Activated CD8-positive, alpha-beta memory T cell treated with anti-CD3 and anti-CD28 coated beads, Interleukin-2, amount 50 U/mL, for 1 hour (primary cell): Measurements from ENCODE around the gene ANLN.

Experiments used
- DNase-seq: peaks from one replicate; pipeline ENCODE4 v3.0.0-alpha.2; 2020; ENCODE audit errors: extremely low read depth

Gene ANLN

GRCh38 chr7:36409180-36409579 is 19.5 kb downstream of the ANLN start:
- DNase-seq: no peak

- DNase-seq: no peak
Measured at GRCh38 chr7:36415144-36415543, 25.5 kb downstream of the ANLN start.

GRCh38 chr7:36416251-36416650 is 26.6 kb downstream of the ANLN start:
- no peak for DNase-seq

DNA sequence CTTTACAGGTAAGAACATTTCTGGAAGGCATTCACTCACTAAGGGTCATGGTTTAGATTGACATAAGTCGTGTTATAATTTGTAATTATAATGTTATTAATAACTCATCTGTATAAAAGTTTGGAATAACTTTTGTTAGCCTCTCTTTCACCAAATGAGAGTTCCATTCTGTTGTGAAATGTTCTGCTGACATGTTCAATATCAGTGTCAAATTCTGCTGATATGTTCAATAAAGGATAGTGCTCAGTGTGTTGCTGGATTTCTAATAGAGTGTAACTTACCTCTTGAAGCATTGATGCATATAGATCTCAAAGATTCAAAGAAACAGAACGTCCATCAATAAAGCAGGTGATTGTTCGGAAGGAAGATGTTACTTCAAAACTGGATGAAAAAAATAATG is 30.6 kb downstream of the ANLN start:
- DNase-seq: no peak

DNA sequence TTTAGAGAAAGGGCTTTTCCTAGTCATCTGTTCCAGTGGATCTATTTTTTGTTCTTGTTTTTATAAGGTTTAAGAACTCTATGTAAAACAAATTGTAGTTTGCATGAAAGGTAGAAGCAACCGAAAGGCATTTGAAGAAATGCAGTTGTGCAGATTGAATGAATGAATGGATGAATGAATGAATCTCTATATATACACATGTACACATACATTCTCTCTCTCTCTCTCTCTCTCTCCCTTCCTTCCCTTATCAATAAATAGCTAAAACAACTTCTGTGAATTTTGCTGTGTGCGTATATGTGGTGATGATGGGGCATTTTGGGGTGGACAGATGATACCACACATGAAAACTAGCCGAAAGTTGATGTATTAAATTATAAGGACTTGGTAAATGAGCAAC is 32.4 kb downstream of the ANLN start:
- no peak for DNase-seq

GRCh38 chr7:36423633-36424032 is 34.0 kb downstream of the ANLN start:
- DNase-seq: no peak

DNA sequence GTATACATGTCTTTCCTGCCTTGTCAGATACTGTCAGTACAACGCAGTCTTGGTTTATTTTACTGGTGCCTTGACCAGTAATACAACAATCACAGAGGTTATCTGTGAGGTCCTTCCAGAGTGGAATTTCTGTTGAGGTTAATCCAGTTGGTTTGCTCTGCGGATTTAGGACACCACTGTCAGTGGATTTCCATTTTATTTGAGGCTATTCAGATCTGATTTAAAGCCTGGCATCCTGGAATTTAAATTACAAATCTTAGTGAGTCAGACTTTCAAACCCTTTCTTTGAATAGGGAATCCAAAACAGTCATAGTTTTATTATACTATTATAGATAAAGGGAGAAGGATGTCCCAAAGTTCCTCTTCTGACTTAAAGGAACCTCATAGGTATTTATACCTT is 40.5 kb downstream of the ANLN start:
- no peak for DNase-seq

GRCh38 chr7:36430881-36431280 is 41.2 kb downstream of the ANLN start:
- DNase-seq: no peak

- DNase-seq: no peak
Measured at GRCh38 chr7:36438211-36438610, 48.5 kb downstream of the ANLN start.

DNA sequence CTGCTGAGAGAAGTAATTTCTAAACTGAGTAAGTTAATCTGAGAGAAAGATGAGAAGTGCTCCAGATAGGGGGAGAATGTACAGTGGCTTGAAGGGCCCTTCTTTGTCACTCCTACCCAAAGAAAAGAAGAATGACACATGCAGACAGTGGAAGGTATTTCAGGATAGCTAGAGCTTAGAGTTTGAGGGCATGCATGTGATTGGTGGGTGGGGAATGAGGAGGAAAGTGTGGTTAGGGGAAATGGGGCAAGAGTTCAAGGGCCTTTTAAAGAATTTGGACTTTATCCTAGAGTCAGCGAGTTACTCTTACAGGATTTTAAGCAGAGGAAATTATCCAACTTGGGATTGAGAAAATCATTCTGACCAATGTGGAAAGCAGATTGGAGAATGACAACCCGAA is 50.0 kb downstream of the ANLN start:
- DNase-seq: no peak

DNA sequence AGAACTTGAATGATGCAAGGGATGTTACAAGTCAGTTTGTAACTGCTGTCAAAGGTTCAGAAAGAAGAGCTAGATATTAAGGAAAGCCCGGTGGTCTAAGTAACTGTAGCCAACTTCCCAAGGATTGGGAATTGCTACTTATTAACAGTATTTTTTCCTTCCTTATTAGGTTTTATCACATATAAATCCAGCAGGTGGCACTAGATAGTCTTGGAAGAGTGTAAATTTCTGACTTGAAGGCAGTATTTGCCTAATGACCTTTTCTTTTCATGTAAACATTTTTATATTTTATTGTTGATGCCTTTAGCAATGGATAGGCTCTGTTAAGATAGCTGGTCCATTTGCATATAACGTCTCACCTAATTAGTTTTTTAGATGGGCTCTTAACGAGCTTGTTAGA is 51.2 kb downstream of the ANLN start:
- DNase-seq: no peak

- DNase-seq: no peak
Measured at GRCh38 chr7:36441344-36442022, 51.8 kb downstream of the ANLN start.

GRCh38 chr7:36448781-36449379 is 59.2 kb downstream of the ANLN start:
- no peak for DNase-seq

- no peak for DNase-seq
Measured at GRCh38 chr7:36449685-36450084, 60.0 kb downstream of the ANLN start.

GRCh38 chr7:36453769-36454168 is 64.1 kb downstream of the ANLN start:
- DNase-seq: no peak

DNA sequence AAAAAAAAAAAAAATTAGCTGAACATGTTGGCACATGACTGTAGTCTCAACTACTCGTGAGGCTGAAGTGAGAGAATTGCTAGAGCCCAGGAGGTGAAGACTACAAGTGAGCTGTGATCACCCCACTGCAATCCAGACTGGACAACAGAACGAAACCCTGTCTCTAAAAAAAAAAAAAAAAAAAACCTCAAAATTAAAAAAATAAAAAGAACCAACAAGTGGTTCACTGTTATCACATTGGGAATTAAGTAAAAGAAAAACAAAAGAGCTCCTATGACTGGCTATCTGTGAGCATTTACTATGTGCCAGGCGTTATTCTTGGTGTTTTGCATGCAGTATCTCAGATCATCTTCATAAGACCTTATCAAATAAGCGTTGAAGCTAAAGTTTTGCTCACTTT is 66.0 kb downstream of the ANLN start:
- DNase-seq: no peak

DNA sequence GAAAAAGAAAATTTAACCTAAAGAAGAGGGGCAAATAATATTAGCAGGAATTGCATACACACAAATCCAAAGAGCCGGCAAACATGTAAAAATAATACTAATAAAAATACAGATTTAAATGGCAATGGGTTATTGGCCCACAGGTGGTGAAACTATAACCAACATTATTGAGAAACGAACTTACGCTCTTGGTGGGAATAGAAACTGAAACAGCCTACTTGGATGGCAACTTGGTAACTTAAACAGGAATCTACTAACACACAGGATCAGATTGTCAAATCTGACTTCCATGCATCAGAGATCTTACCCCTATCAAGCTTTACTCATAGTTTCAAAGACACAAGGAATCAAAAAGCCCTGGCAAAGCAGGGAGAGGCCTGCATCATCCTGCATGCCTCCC is 66.5 kb downstream of the ANLN start:
- no peak for DNase-seq

GRCh38 chr7:36456548-36456947 is 66.9 kb downstream of the ANLN start:
- no peak for DNase-seq

GRCh38 chr7:36459236-36459960 is 69.7 kb downstream of the ANLN start:
- DNase-seq: no peak

DNA sequence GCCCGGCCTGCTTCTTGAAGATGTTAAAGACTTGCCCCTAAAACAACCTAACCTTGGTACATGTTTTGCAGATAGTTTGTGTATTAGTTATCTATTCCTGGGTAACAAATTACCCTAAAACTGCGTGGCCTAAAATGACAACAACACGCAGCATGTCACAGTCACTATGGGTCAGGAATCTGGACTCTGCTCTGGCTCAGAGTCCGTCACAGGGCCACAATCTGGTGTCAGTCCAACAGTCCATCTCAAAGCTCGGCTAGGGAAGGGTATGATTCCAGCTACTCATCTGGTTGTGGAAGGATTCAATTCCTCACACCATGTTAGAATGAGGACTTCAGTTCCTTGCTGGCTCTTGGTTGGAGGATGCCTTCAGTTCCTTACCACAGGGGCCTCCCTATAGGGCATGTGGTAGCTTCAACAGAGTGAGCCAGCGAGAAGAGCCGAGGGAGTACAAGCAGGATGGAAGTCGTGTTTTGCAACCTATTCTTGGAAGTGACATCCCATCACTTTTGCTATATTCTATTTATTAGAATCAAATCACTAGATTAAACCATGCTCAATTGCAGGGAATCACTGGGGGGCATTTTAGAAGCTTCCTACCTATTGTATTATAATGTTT is 71.3 kb downstream of the ANLN start:
- no peak for DNase-seq

- no peak for DNase-seq
Measured at GRCh38 chr7:36462551-36463137, 73.0 kb downstream of the ANLN start.

DNA sequence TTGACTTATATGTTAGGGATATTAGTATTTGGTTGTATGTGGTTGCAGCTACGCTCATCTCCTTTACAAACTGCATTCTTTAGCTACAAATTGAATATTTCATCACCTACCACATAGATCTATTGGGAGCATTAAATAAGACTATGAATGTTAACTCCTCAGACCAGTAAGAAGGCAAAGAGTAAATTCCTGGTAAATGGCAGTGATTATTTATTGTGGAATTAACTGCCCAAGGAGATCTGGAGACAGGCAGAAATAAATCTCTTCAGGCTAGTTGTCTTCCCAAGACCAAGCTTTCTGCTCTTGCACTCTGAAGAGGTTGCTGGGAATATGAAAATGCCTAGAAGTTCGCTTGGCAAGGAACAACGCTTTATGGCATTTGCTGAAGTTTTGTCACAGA is 74.6 kb downstream of the ANLN start:
- no peak for DNase-seq
